ENCODE data around the gene KEL. TPM values are rescaled to one million over a fixed set of nuclear protein-coding genes. Genes with fewer than 3 reads are reported as not detected.

Gene KEL
- total and polyA plus RNA-seq, 2 of the 4 experiments (the other 2 are of a cell fraction) = 0.03 TPM; not detected in 1

DNA sequence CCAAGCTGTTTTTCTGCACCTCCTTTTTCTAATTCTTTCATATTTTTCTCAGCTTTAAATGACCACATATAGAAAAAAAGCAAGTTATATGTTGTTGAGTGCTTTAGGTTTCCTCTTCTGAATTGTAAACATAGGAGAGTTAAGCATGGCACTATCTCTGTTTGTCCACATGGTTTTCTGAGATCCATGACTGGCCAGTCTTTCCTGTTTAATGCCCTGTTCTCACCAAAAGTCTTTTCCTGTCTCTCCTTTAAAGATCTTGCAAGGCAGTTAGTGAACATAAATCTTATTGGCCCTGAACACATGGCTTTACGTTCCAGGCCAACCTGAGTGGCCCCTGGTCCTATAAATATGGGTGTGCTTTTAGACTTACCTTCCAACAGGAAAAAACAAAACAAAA lies 48.0 kb downstream of the KEL start:
- no peak overlapping the region for H2AK5ac ChIP-seq (ENCODE audit: low read depth, low read length)
- H3K4me2 ChIP-seq (ENCODE audit: low read depth, low read length) = no peak overlapping the region
- H2BK20ac ChIP-seq (ENCODE audit: low read depth, low read length) = no peak overlapping the region
- ChIA-PET POLR2A (ENCODE audit: unreplicated experiment) (no interaction called here), CTCF (no interaction called here)
- no peak overlapping the region for H4K8ac ChIP-seq (ENCODE audit: low read depth in 2 of 2, low read length in 2 of 2)
- H2AK9ac ChIP-seq (replicated peaks; ENCODE audit: low read depth, low read length, poor library complexity) = no peak overlapping the region
- H3K4ac ChIP-seq (ENCODE audit: low read depth, low read length) = no peak overlapping the region
- no peak overlapping the region for H3K18ac ChIP-seq (ENCODE audit: low read depth, low read length)
- BruUV-seq (replicated peaks) = no TSS peak
- no peak overlapping the region for H3K23ac ChIP-seq (ENCODE audit: low read depth, low read length)
- no peak overlapping the region for H2BK120ac ChIP-seq (ENCODE audit: low read depth, low read length)
- H3K9me3 ChIP-seq (ENCODE audit: control insufficient read depth, insufficient read depth, low read length) = no peaks in the 10 kb centered on the region; the same call in 1 of the 2 replicates
- no peaks in the 10 kb centered on the region for H3K36me3 ChIP-seq (ENCODE audit: control insufficient read depth, insufficient read depth, low read length)
- H2BK15ac ChIP-seq (ENCODE audit: low read depth, low read length) = no peak overlapping the region
- no peaks in the 10 kb centered on the region for H3K9me1 ChIP-seq (ENCODE audit: insufficient read depth, low read length)
- H3K27ac ChIP-seq (ENCODE audit: insufficient read depth, low read length) = no peak overlapping the region
- no peak overlapping the region for H4K5ac ChIP-seq (ENCODE audit: low read depth, low read length)
- in situ Hi-C loops (cut with MboI; ENCODE audit: low sequenced_read_pairs) (no loop called here), dilution Hi-C loops (cut with HindIII; ENCODE audit: low sequenced_read_pairs, unreplicated experiment) (no loop called here), intact Hi-C loops (cut with micrococcal nuclease) (no loop called here)
- H2BK5ac ChIP-seq (ENCODE audit: low read depth, low read length, poor library complexity, severe bottlenecking) = no peak overlapping the region
- H2AFZ ChIP-seq (replicated peaks; ENCODE audit: low read length, poor library complexity) = no peak overlapping the region
- H4K20me1 ChIP-seq (ENCODE audit: insufficient read depth, low read length) = no peaks in the 10 kb centered on the region
- WGBS, 2 experiments (ENCODE audit: extremely low coverage in 2 of 2, insufficient read length in 1 of 2) = no CpG with 5 or more reads among the region's 1 CpG
- no peak overlapping the region for H3K9ac ChIP-seq (ENCODE audit: low read depth, low read length)
- H3K14ac ChIP-seq (replicated peaks; ENCODE audit: low read depth, low read length) = no peak overlapping the region
- H3K4me3 ChIP-seq (ENCODE audit: insufficient read depth, low read depth, low read length) = no peak overlapping the region
- no peak overlapping the region for H4K91ac ChIP-seq (ENCODE audit: insufficient read depth, low read depth, low read length)
- DNase-seq (no peak), ATAC-seq (ENCODE audit: low read depth) (no peak)
- no peaks in the 10 kb centered on the region for H3K27me3 ChIP-seq (ENCODE audit: control insufficient read depth, insufficient read depth, low read length)
- no peaks in the 10 kb centered on the region for H3K79me1 ChIP-seq (ENCODE audit: low read depth in 1 of 2, low read length in 2 of 2)
- no peaks in the 10 kb centered on the region for H3K4me1 ChIP-seq (ENCODE audit: control insufficient read depth, insufficient read depth, low read length)
- TF ChIP-seq RCOR1 (IDR thresholded peaks at IDR 0.05; ENCODE audit: insufficient replicate concordance, low read length) = no peak
- TF ChIP-seq CHD1 (IDR thresholded peaks at IDR 0.05; ENCODE audit: low read depth, low read length) = no peak
- no peak for TF ChIP-seq SMC3 (IDR thresholded peaks at IDR 0.05; ENCODE audit: low read depth, low read length)
- TF ChIP-seq, protein P1, sequence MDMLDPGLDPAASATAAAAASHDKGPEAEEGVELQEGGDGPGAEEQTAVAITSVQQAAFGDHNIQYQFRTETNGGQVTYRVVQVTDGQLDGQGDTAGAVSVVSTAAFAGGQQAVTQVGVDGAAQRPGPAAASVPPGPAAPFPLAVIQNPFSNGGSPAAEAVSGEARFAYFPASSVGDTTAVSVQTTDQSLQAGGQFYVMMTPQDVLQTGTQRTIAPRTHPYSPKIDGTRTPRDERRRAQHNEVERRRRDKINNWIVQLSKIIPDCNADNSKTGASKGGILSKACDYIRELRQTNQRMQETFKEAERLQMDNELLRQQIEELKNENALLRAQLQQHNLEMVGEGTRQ (IDR thresholded peaks at IDR 0.05; ENCODE audit: low read depth, low read length) = no peak
- TF ChIP-seq CEBPB (IDR thresholded peaks at IDR 0.05; ENCODE audit: low read depth, low read length) = no peak
- no peak for TF ChIP-seq MAFK (IDR thresholded peaks at IDR 0.05; ENCODE audit: low read depth, low read length)
- no peak for TF ChIP-seq RAD21 (IDR thresholded peaks at IDR 0.05; ENCODE audit: low read length)
- H3K56ac ChIP-seq (ENCODE audit: extremely low read depth, insufficient read depth, low read length) = no peak overlapping the region
